Neural progenitor cell (in vitro differentiated cells): ENCODE measurements around the gene AUH.

Experiments
- EZH2phosphoT487 ChIP-seq: fragments of 200-600 bp; sonication (generic); IDR thresholded peaks from 2 replicates; pipeline ENCODE4 v1.6.1; 2017; ENCODE audit warnings: antibody characterized with exemption
- TF ChIP-seq, protein P1 (sequence below): fragments of 200-600 bp; sonication (generic); IDR thresholded peaks from 2 replicates; pipeline ENCODE4 v1.5.1; 2017; ENCODE audit warnings: antibody characterized with exemption, mild to moderate bottlenecking

DNA sequence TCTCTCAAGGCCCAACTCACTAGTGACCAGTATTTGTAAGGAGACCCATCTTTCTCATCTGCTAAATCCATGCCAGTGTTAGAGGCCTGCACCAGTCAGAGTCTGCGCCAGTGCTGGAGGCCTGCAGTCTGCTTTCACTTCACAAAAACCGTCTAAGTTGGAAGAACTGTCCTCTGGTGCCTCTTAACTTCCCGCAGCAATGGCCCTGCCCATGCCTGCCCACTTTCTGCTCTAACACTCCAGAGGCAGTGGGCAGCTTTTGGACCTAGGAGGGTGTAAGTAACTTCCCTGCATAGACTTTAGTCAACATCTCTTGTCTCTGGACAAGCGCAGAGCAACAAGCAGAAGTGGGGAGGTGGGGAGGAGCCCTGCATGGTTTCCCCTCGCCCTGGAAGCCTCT, 152.9 kb downstream of the AUH start:
- TF ChIP-seq, protein P1, sequence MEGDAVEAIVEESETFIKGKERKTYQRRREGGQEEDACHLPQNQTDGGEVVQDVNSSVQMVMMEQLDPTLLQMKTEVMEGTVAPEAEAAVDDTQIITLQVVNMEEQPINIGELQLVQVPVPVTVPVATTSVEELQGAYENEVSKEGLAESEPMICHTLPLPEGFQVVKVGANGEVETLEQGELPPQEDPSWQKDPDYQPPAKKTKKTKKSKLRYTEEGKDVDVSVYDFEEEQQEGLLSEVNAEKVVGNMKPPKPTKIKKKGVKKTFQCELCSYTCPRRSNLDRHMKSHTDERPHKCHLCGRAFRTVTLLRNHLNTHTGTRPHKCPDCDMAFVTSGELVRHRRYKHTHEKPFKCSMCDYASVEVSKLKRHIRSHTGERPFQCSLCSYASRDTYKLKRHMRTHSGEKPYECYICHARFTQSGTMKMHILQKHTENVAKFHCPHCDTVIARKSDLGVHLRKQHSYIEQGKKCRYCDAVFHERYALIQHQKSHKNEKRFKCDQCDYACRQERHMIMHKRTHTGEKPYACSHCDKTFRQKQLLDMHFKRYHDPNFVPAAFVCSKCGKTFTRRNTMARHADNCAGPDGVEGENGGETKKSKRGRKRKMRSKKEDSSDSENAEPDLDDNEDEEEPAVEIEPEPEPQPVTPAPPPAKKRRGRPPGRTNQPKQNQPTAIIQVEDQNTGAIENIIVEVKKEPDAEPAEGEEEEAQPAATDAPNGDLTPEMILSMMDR: no peak
- TF ChIP-seq EZH2phosphoT487: no peak
